Measurements from ENCODE around the gene PJA1. TPM values are rescaled to one million over a fixed set of nuclear protein-coding genes. Genes with fewer than 3 reads are reported as not detected.

PJA1 gene
- total RNA-seq, 1 donor from 2014 or later = 18.6 TPM

- H3K27me3 Mint-ChIP-seq = peaks cover 16% of the 10 kb centered on the region
- no peak overlapping the region for H3K4me3 Mint-ChIP-seq
- no peaks in the 10 kb centered on the region for H3K36me3 Mint-ChIP-seq (ENCODE audit: low read depth)
- ChIA-PET CTCF (no interaction called here), POLR2A (no interaction called here)
- DNase-seq (no peak), ATAC-seq (ENCODE audit: low read depth) (no peak)
- intact Hi-C loops (cut with micrococcal nuclease) = no loop called here
- no peak for TF ChIP-seq CTCF (IDR thresholded peaks at IDR 0.05)
- H3K27ac Mint-ChIP-seq = no peak overlapping the region
- no peaks in the 10 kb centered on the region for H3K4me1 Mint-ChIP-seq
- no peaks in the 10 kb centered on the region for H3K9me3 Mint-ChIP-seq
These were observed 27.2 kb downstream of the PJA1 start for GRCh38 chrX:69138118-69138390.

GRCh38 chrX:69137371-69138117 is 27.7 kb downstream of the PJA1 start:
- Mint-ChIP-seq H3K36me3 (ENCODE audit: low read depth) (no peaks in the 10 kb centered on the region), H3K27me3 (peaks cover 16% of the 10 kb centered on the region), H3K9me3 (no peaks in the 10 kb centered on the region), H3K27ac (no peak overlapping the region), H3K4me3 (no peak overlapping the region), H3K4me1 (no peaks in the 10 kb centered on the region)
- intact Hi-C loops (cut with micrococcal nuclease) = no loop called here
- ChIA-PET CTCF (no interaction called here), POLR2A (no interaction called here)
- TF ChIP-seq CTCF (IDR thresholded peaks at IDR 0.05) = no peak
- no peak for ATAC-seq (ENCODE audit: low read depth)
- no peak for DNase-seq

- ATAC-seq (ENCODE audit: low read depth) (no peak), DNase-seq (no peak)
- intact Hi-C loops (cut with micrococcal nuclease) = no loop called here
- no peaks in the 10 kb centered on the region for H3K4me1 Mint-ChIP-seq
- peaks cover 16% of the 10 kb centered on the region for H3K27me3 Mint-ChIP-seq
- no peaks in the 10 kb centered on the region for H3K36me3 Mint-ChIP-seq (ENCODE audit: low read depth)
- H3K27ac Mint-ChIP-seq = no peak overlapping the region
- no peak overlapping the region for H3K4me3 Mint-ChIP-seq
- POLR2A ChIA-PET = no interaction called here
- TF ChIP-seq CTCF (IDR thresholded peaks at IDR 0.05) = no peak
- no peaks in the 10 kb centered on the region for H3K9me3 Mint-ChIP-seq
- CTCF ChIA-PET = no interaction called here
These were observed 28.5 kb downstream of the PJA1 start for GRCh38 chrX:69136546-69137331.

- no peak for TF ChIP-seq CTCF (IDR thresholded peaks at IDR 0.05)
- no peaks in the 10 kb centered on the region for H3K36me3 Mint-ChIP-seq (ENCODE audit: low read depth)
- H3K4me1 Mint-ChIP-seq = no peaks in the 10 kb centered on the region
- no peak overlapping the region for H3K4me3 Mint-ChIP-seq
- ChIA-PET POLR2A (no interaction called here), CTCF (no interaction called here)
- H3K27ac Mint-ChIP-seq = no peak overlapping the region
- H3K9me3 Mint-ChIP-seq = no peaks in the 10 kb centered on the region
- DNase-seq (no peak), ATAC-seq (ENCODE audit: low read depth) (no peak)
- intact Hi-C loops (cut with micrococcal nuclease) = no loop called here
- peaks cover 20% of the 10 kb centered on the region for H3K27me3 Mint-ChIP-seq
These were observed 31.2 kb downstream of the PJA1 start for GRCh38 chrX:69133921-69134542.

- no peaks in the 10 kb centered on the region for H3K36me3 Mint-ChIP-seq (ENCODE audit: low read depth)
- ATAC-seq (ENCODE audit: low read depth) = no peak
- H3K27ac Mint-ChIP-seq = no peak overlapping the region
- H3K27me3 Mint-ChIP-seq = peaks cover 22% of the 10 kb centered on the region
- ChIA-PET POLR2A (no interaction called here), CTCF (no interaction called here)
- H3K4me3 Mint-ChIP-seq = no peak overlapping the region
- intact Hi-C loops (cut with micrococcal nuclease) = no loop called here
- H3K4me1 Mint-ChIP-seq = peaks cover 2% of the 10 kb centered on the region
- no peak for DNase-seq
- TF ChIP-seq CTCF (IDR thresholded peaks at IDR 0.05) = no peak
- no peaks in the 10 kb centered on the region for H3K9me3 Mint-ChIP-seq
These were observed 33.4 kb downstream of the PJA1 start for GRCh38 chrX:69131886-69132285.

All from activated B cell treated with CpG ODN at 0.5 μM for 24 hours (primary cell).